Measurements from ENCODE around the gene ANKRD31. TPM values are rescaled to one million over a fixed set of nuclear protein-coding genes. Genes with fewer than 3 reads are reported as not detected.
"Not testable (repeated sequence)": the region's sequence is repeated elsewhere in the genome, so short reads cannot be mapped to it uniquely, and the experiment has no call there.

The ANKRD31 gene
- polyA plus RNA-seq, 5 donors, result 0.28 to 0.62 (median 0.48) TPM

GRCh38 chr5:75225506-75225905 lies 11.2 kb downstream of the ANKRD31 start:
- DNase-seq, result no peak

DNA sequence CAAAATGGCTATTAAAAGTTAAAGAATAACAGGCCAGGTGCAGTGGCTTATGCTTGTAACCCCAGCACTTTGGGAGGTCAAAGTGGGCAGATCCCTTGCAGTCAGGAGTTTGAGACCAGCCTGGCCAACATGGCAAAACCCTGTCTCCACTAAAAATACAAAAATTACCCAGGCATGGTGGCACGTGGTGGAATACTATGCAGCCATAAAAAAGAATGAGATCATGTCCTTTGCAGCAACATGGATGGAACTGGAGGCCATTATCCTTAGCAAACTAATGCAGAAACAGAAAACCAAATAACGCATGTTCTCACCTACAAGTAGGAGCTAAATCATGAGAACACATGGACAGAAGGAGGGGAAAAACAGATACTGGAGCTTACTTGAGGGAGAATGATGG lies 15.9 kb downstream of the ANKRD31 start:
- DNase-seq, result not testable (repeated sequence)

DNA sequence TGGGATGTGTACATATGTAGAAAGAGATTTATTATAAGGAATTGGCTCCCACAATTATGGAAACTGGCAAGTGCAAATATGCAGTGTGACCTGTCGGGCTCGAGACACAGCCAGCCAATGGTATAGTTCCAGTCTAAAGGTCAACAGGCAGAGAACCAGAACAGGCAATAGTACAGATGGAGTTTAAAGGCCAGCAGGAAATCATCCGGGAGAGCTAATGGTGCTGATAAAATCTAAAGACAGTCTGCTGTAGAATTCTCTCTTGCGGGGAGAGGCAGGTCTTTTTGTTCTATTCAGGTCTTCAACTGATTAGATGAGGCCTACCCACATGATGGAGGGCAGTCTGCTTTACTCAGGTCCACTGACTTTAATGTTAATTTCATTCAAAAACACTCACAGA lies 21.8 kb downstream of the ANKRD31 start:
- DNase-seq, result no peak

GRCh38 chr5:75214409-75214808 lies 22.3 kb downstream of the ANKRD31 start:
- DNase-seq, result no peak

DNA sequence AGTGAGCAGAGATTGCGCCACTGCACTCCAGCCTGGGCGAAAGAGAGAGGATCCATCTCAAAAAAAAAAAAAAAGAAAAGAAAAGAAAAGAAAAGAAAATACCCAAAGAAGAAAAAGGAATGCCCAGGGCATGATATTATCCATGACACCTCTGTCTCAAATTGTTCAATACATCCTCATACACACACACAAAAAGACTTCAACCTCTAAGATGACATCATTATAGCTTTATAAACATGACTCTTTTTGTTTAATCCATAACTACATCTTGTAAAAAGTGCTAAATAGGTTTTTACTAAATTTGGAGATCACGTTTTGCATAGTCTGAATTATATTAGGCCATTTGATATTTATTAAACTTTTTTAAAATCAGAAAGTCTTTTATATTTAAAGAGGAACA lies 33.1 kb downstream of the ANKRD31 start:
- DNase-seq, result no peak

- no peak for DNase-seq
Measured at GRCh38 chr5:75202935-75203334, 33.7 kb downstream of the ANKRD31 start.

GRCh38 chr5:75200776-75201175 lies 35.9 kb downstream of the ANKRD31 start:
- no peak for DNase-seq

- no peak for DNase-seq
Measured at GRCh38 chr5:75199946-75200345, 36.7 kb downstream of the ANKRD31 start.

GRCh38 chr5:75199071-75199470 lies 37.6 kb downstream of the ANKRD31 start:
- no peak for DNase-seq

- DNase-seq, result no peak
Measured at GRCh38 chr5:75197745-75198144, 38.9 kb downstream of the ANKRD31 start.

DNA sequence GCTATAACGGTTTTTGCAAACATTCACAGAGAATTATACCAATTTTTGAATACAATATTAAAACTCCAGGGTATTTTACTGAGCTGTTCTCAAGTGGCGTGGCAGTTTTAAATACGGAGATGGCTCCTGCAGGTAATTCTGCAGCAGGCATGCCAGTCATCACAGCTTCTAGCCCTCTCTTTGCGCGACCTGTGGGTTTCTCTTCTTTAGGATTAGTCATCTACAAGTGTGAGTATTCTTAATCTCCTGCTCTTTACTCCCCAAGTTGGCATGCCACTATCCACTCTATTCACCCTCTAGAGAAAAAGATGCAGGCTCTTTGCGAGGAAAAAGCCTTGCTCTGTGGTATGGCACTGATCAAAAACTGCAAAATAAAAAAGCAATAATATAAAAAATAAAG lies 43.9 kb downstream of the ANKRD31 start:
- DNase-seq, result no peak

- DNase-seq, result no peak
Measured at GRCh38 chr5:75192264-75192663, 44.4 kb downstream of the ANKRD31 start.

DNA sequence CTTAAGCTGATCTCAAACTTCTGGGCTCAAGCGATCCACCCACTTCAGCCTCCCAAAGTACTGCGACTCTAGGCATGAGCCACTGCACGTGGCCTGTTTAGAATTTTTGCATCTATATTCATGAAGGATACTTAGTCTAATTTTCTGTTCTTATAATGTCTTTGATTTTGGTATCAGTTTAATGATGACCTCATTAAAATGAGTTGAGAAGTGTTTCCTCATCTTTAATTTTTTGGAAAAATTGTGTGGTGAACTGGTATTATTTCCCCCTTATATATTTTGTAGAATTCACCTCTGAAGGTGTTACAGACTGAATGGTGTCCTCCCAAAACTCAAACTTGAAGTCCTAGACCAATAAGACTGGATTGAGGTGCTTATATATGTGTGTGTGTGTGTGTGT lies 46.5 kb downstream of the ANKRD31 start:
- DNase-seq, result no peak

- DNase-seq, result no peak
Measured at GRCh38 chr5:75189353-75189752, 47.3 kb downstream of the ANKRD31 start.

- DNase-seq, result no peak
Measured at GRCh38 chr5:75185763-75186162, 50.9 kb downstream of the ANKRD31 start.

- not testable (repeated sequence) for DNase-seq
Measured at GRCh38 chr5:75176009-75176408, 60.7 kb downstream of the ANKRD31 start.

- not testable (repeated sequence) for DNase-seq
Measured at GRCh38 chr5:75174872-75175271, 61.8 kb downstream of the ANKRD31 start.

GRCh38 chr5:75169516-75169915 lies 67.2 kb downstream of the ANKRD31 start:
- DNase-seq, result no peak

DNA sequence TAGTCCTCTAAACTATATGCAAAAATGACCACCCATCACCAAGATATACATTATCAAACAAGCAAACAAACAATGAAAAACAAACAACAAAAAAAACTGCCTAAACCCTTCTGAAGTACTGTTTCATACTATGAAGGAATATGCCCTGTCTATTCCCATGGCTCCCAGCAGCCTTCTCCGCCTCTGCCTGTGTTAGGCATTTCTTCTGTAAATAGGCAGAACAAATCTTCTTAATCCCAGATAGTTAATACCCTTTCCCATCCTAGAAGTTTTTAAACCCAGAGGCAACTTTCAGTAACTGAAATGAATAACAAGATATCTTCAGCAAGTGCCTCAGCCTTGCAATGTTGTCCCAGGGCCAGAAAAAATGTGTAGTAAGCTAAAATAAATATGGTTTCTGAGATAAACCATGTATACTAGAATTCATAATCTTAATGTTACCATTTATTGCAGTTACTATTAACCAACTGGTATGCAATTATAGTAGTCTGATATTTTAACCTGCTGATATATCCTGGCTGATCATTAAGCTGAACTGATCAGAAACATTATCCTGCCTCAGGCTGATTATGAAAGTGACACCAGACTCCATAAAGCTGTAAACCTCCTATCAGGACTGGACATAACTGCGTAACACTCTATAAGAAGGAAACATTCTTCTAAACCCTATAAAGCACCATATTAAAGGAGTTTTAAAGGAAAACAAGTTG lies 68.5 kb downstream of the ANKRD31 start:
- DNase-seq, result no peak

DNA sequence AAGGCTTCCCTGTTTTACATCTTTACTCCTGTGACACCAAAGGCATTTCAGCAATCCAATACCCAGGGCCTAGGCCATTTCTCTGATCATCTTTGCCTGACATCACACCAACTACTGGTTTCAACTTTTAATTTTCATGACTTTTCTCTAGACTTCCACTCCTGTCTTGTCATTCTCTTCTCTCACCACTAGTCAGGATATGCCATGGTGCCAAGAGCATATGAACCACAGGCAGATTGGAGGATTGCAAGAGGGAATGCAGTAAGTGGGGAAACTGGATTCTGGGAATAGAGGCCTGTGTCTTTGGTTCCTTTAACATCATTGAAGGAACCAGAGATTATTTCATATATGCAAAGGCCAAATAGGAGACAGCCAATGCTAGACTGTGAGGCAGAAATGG lies 69.3 kb downstream of the ANKRD31 start:
- DNase-seq, result no peak

DNA sequence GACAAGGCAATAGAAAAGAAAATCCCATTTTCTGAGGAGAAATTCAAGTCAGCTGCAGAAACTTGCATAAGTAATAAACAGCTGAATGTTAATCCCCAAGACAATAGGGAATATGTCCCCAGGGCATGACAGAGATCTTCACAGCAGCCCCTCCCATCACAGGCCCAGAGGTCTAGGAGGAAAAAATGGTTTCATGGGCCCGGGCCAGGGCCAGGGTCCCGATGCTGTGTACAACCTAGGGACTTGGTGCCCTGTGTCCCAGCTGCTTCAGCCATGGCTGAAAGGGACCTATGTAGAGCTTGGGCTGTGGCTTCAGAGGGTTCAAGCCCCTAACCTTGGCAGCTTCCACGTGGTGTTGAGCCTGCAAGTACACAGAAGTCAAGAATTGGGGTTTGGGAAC lies 75.2 kb downstream of the ANKRD31 start:
- not testable (repeated sequence) for DNase-seq

GRCh38 chr5:75156585-75156984 lies 80.1 kb downstream of the ANKRD31 start:
- no peak for DNase-seq

DNA sequence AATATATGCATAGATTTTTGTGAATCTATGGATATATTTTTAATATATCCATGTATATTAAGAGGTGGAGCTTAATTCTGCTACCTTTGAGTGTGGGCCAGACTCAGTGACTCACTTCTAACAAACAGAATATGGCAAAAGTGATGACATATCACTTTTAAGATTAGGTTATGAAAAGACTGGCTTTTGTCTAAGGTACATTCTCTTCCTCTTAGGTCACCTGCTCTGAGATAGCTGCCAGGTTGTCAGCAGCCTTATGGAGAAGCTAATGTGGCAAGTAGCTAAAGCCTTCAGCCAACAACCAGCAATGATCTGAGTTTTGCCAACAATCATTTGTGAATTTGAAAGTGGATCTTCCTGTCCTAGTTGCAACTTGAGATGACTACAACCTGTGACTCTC lies 83.8 kb downstream of the ANKRD31 start:
- DNase-seq, result no peak

GRCh38 chr5:75148051-75148450 lies 88.6 kb downstream of the ANKRD31 start:
- no peak for DNase-seq
